ENCODE results near the gene ASB13.
A peak's percentile ranks its signal among the peaks of the same experiment; 100 is the strongest.
"Not testable (repeated sequence)": the region's sequence is repeated elsewhere in the genome, so short reads cannot be mapped to it uniquely, and the experiment has no call there.

Gene ASB13

DNA sequence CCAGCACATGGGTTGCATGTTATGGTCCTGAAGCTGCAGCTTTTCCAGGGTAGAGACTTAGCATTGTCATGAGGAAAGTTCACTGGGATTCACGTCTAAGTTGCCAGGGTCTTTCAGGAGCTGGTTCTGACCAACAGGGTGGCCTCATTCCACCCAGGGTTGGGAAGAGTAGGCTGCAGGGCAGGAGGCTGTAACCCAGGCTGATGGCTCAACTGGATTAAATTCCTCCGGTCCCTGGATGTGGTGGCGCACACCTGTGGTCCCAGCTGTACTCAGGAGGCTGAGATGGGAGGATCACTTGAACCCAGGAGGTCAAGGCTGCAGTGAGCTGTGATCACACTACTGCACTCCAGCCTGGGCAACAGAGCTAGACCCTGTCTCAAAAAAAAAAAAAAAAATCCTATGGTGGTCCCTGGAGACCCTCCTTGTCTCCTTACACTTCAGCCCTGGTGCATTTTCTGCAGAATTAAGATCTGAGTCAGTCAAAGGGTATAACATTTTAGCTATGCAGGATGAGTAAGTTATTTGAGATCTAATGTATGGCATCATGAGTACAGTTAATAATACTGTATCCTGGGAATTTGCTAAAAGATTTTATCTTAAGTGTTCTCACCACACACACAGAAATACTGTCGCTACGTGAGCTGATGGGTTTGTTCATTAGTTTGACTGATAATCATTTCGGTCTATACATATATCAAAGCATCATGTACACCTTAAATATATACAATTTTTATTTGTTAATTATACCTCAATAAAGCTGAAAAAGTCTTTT lies 44.0 kb downstream of the ASB13 start:
- no peak for DNase-seq

DNA sequence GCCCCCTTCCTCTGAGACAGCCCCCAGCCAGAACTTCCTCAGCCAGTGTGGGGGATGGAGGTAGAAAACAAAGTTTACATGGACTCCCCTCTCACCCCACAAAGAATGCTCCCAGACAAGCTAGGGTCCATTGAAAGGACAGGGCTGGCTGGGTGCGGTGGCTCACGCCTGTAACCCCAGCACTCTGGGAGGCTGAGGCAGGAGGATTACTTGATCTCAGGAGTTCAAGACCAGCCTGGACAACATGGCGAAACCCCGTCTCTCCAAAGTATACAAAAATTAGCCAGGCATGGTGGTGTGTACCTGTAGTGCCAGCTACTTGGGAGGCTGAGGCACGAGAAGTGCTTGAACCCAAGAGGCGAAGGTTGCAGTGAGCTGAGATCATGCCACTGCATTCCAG lies 45.0 kb downstream of the ASB13 start:
- DNase-seq, result not testable (repeated sequence)

DNA sequence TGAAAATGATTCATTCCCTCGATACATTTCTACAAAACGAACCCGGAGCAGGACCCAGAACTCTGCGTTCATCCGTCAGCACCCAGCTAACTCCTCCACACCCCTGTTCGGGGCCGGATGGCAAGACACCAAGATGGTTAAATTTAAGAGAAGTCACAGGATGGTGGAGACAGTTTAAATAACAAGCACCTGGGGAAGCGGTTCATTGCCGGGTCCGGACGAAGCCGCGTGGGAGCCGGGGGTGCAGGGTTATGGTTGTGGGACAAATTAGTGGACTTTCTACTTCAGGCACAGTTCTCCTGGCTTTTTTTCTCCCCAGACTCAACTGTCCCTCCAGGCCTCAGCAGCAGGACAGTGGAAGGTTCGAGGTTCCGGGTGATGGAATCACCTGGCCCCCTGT lies 45.4 kb downstream of the ASB13 start:
- DNase-seq, result no peak

DNA sequence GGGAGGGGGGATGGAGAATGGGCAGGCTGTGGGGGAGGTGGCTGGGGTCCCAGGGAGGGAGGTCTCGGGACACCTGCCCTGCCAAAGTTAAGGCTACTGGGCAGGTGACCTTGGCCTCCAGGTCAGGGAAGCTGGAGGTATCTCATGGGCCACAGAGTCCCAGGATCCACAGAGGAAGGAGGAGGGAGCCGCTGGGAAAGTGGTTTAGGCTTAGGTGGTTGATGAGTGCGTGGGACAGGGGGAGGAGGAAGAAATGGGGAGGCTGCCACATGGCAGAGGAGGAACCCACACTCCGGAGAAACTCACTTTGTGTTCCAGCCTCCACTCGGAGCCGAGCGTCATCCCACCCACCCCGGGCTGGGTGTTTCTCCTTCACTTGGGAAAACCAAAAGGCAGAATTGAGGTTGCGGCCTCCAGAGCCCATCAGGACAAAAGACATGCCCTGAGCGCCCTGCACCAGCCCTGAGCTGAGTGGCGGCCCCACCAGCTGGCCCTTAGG lies 46.1 kb downstream of the ASB13 start:
- DNase-seq, result no peak

DNA sequence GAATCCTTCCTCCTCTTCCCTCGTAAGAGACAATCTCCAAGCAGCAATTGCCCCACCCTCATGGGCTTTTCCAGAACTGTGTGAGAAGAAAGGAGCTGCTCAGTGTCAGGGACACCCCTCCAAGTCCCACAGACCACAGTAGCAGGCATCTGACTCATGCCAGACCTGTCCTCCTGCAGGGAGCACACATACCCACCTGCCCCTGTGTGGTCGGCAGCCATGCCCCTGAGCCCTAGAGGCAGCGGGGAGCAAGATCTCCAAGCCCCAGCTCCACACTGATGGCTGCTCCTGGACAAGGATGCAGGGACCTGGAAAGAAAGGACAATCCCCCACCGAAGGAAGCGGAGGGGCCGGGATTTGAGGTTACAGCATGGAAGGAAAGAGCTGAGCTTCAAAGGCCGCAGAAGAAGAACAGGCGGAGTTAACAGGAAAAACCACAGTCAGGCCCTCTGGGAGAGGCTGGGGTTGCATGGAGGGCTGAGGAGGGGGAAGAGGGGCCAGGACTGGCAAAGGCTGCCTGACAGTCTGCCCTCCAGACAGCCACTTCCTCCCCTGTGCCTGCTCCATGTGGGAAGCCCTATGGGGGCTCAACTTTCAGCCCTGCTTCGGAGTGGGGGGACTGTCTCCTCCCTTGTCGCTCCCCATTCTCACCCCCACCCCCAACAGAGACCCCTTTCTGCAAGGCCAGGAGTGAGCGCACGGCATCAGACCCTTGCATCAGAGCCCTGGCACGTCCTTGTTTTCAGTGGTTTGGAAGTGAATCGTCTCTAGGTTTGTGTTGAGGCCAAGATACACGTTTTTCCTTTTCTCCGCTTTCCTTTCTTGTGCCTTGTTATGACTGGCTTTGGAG lies 46.8 kb downstream of the ASB13 start:
- DNase-seq, result no peak

DNA sequence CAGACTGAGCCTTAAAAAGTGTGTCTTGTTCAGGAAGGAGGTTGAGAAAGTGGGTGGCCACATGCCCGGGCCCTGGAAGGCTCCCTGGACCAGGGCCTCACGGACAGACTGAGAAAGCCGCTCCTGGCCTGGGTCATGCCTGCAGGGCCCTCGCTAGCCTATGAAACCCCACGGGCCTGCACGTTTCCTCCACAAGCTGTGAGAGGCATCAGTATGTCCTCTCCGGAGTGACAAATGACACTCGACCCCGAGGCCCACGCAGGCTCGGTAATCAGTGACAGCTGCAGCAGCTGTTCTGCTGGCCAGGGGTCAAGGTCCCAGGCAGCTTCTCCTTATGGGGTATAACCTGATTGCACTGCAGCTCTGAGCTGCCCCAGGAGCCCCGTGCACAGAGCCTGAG lies 47.6 kb downstream of the ASB13 start:
- no peak for DNase-seq

DNA sequence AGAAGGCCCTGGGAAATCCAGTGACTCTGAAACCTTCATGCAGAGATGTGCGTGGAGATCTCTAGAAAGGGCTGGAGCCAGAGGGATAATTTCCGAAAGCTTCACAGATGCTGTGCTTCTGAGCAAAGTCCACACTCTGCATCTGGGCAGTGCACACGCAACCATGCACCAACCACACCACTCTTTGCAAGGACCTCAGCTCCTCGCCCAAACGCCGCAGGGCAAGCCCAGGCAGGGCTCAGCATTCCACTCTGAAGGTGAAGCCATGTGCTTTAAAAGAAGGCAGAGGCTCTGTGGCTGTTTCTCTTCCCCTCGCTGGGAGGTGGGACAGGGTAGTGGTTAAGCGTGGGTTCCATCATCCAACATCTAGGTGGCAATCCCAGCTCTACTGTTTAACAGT lies 48.4 kb downstream of the ASB13 start:
- DNase-seq, result no peak

DNA sequence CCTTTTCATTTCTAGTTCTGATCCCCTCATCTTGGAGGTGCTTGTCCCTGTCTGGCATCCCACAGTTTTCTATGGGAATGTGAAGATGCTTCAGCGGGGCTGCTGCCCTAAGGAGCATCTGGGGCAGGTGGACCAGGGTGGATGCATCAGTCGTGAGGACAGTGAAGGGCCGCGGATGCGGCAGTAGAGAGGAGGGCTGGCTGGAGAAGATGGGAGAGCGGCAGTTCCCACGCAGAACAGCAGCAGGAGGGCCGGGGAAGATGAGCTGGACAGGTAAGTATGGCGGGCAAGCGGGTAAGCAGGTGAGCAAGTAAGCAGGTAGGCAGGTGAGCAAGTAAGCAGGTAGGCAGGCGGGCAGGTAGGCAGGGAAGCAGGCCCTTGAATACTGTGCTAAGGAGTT lies 48.9 kb downstream of the ASB13 start:
- DNase-seq, result no peak

DNA sequence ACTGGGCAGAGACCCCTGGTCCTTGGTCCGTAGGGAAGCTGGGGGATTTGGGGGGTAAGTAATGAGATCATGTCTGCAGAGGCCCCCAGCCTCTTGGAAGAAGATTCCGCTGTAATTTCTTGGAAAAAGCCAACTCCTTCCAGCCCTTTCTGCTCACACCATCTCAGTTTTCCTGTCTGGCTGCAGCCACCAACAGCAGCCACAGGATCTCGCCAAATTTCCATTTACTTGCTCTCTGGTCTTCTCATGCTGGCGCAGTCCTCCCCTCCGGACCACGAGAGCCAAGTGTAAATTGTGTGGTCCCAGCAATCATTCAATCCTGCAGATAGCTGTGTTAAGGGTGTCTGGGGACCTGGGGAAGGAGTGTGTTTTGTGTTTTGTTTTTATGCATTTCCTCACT lies 49.6 kb downstream of the ASB13 start:
- DNase-seq, result no peak

DNA sequence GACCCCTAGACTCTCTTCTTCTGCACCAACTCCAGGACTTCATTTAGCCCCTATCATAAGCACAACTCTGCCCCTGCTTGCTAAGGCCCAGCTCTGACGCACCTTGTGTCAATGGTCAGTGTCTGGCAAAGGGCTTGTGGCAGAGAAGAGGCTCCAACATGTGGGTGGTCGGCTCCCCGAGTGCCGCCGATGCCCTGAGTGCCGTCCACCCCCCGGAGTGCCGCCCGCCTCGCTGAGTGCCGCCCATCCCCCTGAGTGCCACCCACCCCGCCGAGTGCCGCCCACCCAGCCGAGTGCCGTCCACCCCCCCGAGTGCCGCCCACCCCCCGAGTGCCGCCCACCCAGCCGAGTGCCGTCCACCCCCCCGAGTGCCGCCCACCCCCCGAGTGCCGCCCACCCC lies 50.3 kb downstream of the ASB13 start:
- no peak for DNase-seq

DNA sequence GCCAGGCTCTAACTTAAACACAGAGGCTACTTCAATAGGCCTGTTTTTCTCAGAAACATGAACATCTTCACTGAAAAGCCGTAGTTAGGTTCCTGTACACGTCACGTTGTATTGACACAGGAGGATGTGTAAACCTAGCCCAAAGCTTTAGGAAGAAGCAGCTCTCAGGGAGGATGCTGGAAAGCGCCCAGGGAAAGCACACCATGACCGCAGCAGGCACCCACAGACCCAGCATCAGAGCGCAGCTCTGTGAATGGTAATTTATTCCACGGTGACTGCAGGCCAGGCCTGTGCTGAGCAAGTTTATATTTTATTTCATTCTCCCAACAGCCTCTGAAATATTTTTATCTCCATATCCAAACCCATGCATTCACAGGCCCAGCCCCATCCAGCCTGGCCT lies 51.1 kb downstream of the ASB13 start:
- no peak for DNase-seq

DNA sequence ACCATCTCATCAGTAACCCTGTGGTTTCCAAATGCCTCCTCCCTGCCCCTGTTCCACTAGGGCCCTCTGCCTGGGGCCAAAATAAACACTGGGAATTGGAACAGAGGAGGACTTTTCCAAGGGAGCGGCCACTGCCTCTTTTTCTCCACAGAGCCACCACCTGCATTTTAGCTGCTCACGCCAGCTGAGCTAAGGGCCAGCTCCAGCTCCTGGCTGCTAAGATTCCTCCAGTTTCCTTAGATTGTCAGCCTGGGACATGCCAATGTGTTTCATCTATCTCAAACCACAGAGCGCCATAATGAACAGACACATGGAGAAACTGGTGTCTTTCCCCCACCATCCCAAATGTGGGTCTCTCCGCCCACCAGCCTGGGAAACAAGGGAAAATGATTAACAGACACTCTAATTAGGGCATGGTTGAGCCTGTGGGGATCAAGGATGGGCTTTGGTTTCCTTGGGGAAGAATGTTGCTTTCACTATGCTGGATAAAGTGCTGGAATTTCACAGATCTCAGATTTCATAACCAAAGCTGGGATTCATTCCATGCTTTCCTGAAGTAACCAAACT lies 52.2 kb downstream of the ASB13 start:
- DNase-seq, result no peak

DNA sequence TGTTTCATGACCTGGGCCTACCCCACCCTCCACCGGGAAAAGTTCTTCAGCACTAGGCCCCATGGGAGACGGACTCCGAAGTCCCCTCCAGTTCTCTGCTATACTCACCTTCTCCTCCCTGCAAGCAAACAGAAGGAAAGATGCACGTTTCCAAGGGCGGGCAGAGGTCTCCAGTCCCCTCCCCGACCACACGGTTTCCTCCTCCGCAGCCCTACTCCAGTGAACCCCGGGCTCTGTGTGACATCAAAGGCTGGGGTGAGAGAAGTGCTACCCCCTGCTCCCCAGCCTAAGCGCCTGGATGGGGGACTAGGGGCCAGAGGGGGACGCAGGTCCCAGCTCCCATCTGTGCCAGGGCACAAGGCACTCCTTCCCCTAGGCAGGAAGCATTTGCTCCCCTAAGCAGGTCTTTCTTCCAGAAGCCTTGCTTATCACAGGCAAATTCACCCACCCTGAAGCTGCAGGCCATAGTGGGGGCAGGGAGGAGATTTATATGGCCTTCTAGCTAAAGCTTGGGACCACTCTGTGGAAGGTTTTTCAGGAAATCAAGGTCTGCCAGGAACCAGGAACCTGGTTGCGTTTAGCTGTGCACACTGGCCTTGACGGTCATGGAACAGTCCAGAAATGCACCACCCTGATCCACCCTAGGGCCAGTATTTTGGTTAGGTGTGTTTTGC lies 52.8 kb downstream of the ASB13 start:
- no peak for DNase-seq

DNA sequence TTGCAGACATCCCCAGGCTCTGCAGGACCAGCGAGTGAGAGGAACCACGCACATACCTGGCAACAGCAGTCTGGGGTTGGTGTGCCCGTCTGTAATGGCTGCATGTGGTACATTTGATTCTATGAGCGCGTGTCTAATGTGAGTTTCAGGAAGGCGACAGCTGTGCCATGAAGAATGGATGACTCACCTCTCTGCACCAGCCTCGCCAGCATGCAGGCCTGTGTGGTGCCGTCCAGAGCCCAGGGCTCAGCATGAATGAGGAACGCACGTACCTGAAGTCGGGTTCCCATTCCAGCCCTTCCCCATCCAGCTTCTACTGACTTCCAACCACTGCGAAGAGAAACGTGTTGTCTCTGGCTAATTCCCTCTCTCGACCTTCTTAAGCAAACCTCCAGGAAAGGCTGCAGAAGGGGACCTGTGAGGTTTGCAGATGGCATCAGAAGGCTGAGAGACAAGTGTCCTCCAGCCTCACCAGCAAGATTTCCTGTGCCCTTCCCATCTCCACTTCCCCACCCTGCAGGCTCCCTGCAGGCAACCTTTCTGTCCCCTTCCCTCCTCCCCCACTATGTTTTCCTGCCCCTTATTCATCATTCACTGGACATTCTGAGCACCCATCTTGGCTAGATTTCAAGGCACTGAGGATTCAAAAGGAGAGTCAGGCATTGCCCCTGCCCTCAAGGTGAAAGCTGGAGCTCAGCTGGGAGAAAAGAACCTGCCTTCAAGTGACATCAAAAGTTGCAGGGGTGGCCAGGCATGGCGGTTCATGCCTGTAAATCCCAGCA lies 54.3 kb downstream of the ASB13 start:
- no peak for DNase-seq

DNA sequence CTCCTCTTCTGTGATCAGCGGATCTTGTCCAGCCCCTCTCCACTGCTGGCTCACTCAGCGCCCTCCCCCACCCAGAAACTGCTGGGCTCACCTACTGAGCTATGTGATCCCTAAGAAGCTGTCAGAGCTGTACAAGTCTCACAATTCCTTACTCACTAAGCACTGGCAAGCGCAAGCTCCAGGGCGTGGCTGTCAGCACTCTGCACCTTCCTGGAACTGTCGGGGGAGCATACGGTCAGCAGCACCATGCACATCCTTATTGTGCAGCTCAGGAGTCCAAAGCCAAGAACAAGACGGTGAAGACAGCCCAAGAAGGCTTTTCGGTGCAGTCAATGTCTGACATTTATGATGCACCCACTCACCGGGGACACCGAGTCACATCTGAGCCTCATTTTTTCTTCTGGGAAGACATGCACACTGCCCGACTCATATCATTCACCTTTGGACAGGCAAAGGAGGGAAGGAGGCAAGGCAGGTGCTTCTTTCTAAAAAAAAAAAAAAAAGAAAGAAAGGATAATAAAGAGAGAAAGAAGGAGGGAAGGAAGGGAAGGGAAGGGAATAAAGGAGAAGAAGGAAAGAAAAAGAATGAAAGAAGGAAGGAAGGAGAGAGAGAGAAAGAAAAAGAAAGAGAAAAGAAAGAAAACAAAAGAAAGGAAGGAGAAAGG lies 56.3 kb downstream of the ASB13 start:
- no peak for DNase-seq

DNA sequence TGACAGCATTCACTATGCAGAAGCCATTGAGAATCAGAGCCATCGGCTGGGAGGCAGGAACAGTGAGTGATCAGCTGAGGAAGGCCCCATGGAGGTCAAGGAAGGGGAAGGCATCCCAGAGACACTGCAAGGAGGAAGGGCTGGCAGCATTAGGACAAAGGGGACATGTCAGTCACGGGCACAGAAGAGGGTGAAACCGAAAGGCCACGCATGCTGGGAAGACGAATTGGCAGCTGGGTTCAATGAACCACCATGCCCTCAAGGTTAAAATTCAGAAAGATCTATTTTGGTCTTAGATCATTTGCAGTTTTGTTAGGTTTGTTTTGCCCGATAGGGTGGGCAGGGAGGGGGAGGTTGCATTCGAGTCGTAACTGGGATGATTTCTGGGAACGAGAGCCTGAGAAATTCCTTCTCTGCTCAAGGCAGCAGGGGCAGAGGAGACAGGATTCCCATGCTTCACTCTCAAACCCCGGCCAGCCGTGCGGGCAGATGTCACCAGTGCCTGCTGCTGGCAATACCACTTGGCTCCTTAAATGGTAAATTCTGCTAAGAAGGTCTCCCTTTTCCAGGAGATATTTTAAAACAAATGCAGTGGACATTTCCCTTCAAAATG lies 57.7 kb downstream of the ASB13 start:
- no peak for DNase-seq

DNA sequence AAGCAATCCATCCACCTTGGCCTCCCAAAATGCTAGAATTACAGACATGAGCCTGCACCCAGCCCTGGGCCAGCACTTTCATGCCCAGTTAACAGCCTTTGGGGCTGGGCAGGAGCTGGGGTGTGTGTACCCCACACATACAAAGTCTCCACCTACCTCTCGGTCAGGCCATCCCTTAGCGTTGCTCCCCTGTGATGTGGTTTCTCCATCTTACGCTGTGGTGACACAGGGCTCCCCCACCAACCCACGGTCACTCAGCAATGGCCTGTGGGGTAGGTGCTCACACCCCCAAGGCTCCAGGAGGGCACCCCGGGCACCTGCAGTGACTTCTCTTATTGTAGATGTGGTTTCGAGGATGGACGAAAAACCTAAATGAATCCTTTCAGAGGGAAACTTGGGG lies 58.8 kb downstream of the ASB13 start:
- DNase-seq, result no peak

DNA sequence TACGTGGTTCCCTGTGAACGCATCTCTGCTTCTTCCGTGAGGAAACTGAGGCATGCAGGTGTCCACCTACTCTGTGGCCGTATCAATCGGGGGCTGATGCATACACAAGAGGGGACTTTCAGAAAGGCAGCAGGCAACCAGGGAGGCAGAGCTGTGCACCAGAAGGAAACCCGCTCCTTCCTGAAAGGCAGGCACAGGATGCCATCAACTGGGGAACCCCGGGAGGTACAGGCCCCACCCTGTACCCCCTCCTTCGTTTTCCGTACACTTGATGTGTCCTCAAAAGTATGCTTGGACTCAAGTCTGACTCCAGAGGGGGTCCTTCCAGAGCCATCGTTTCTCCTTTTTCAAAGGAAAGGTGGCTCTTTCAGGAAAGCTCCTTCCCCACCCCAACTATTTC lies 59.5 kb downstream of the ASB13 start:
- peak; percentile 30 for DNase-seq

DNA sequence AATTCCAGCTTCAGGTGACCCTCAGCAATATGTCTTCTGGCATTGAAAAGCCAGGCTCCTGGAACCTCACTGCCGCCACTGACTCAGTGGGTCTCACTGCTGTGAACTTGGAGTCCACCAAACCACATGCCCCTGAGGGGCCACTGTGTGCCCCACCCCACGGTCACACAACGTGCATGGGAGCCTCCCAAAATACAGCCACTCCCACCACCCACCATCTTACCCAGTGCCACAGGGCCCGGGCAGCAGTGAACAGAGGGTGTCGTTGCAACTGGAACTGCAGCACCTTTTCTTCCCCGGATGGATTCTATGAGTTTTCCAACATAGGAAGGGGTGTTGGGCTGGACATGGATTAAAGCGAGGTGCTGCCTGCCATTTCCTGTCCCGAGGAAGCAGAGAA lies 60.1 kb downstream of the ASB13 start:
- DNase-seq, result no peak

DNA sequence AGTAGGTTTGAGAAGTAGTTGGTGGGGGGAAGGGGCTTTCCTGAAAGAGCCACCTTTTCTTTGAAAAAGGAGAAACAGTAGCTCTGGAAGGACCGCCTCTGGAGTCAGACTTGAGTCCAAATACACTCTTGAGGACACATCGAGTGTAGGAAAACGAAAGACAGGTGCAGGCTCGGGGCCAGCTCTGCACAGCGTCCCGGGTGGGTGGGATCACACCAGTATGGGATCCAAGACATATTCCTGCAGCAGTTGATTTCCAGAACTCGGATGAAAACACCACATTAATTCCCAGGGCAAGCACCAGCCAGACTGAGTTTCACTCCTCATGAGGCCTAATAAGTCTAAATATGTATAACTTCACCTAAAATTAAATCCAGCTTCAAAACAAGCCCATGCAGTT lies 61.4 kb downstream of the ASB13 start:
- DNase-seq, result no peak

DNA sequence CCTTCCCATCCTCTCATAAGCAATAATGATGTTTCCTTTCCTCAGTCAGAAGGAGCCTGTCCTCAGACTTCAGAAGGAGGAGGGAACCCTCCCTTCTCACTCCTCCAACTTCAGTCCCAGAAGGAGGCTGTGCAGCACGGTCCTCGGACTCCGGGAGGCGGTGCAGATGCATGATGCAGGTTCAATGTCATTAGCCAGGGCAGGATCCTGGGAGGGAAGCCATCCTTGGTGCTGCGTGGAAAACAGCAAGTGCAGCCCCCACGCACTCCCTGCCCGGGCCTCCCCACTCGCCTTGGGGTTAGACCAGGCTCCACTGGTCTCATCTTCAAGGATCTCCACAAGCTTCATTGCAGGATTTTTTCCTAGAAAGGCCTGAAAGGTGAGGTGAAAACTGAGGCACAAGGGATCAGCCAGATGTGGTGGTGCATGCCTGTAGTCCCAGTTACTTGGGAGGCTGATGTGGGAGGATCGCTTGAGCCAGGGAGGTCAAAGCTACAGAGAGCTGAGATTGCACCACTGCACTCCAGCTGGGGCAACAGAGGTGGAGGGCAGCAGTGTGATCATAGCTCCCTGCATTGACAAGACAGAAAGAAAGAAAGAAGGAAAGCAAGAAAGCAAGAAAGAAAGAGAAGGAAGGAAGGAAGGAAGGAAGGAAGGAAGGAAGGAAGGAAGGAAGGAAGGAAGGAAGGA lies 62.0 kb downstream of the ASB13 start:
- DNase-seq, result no peak
